H9 (cell line): ENCODE measurements around the gene VAV2. TPM values are rescaled to one million over a fixed set of nuclear protein-coding genes. Genes with fewer than 3 reads are reported as not detected.

Experiments used
- DNase-seq: peaks from one replicate; pipeline ENCODE4 v3.0.0-alpha.2; 2017
- H2AFZ ChIP-seq: one replicate; pipeline ENCODE4 v1.6.1; 2013; ENCODE audit warnings: mild to moderate bottlenecking, low read length, control low read depth, moderate library complexity
- H2AK5ac ChIP-seq: 2 replicates; pipeline ENCODE4 v1.6.1; 2013; ENCODE audit warnings: low read length, control low read depth, mixed read lengths; ENCODE audit not compliant: insufficient read length
- H2BK120ac ChIP-seq: one replicate; pipeline ENCODE4 v1.6.1; 2013; ENCODE audit warnings: low read depth, mild to moderate bottlenecking, low read length, control low read depth, inconsistent platforms; ENCODE audit not compliant: poor library complexity, severe bottlenecking
- H2BK12ac ChIP-seq: 2 replicates; pipeline ENCODE4 v1.6.1; 2013; ENCODE audit warnings: low read length, control low read depth, mixed read lengths, low read depth; ENCODE audit not compliant: insufficient read length
- H2BK15ac ChIP-seq: 2 replicates; pipeline ENCODE4 v1.6.1; 2013; ENCODE audit warnings: low read depth, low read length, control low read depth
- H2BK20ac ChIP-seq: one replicate; pipeline ENCODE4 v1.6.1; 2013; ENCODE audit warnings: low read depth, mild to moderate bottlenecking, low read length, control low read depth, inconsistent platforms; ENCODE audit not compliant: poor library complexity, severe bottlenecking
- H2BK5ac ChIP-seq: 2 replicates; pipeline ENCODE4 v1.6.1; 2013; ENCODE audit warnings: low read length, control low read depth, mixed read lengths; ENCODE audit not compliant: insufficient read length
- H3K14ac ChIP-seq: 2 replicates; pipeline ENCODE4 v1.6.1; 2013; ENCODE audit warnings: low read length, control low read depth; ENCODE audit not compliant: insufficient read depth
- H3K18ac ChIP-seq: 2 replicates; pipeline ENCODE4 v1.6.1; 2013; ENCODE audit warnings: low read depth, mild to moderate bottlenecking, mixed read lengths, low read length, control low read depth; ENCODE audit not compliant: insufficient read length
- H3K23ac ChIP-seq: 2 replicates; pipeline ENCODE4 v1.6.1; 2013; ENCODE audit warnings: low read length, control low read depth, mixed read lengths, low read depth; ENCODE audit not compliant: insufficient read length
- H3K23me2 ChIP-seq: 2 replicates; pipeline ENCODE4 v1.6.1; 2013; ENCODE audit warnings: low read depth, mild to moderate bottlenecking, mixed read lengths, low read length, control low read depth; ENCODE audit not compliant: insufficient read length, poor library complexity, severe bottlenecking
- H3K27ac ChIP-seq: 2 replicates; pipeline ENCODE4 v1.5.1; 2013; ENCODE audit warnings: low read length, control low read depth, mixed read lengths, low read depth; ENCODE audit not compliant: insufficient read length
- H3K27me3 ChIP-seq: 2 replicates; pipeline ENCODE4 v1.6.1; 2013; ENCODE audit warnings: low read length, control low read depth, inconsistent platforms; ENCODE audit not compliant: insufficient read depth
- H3K4ac ChIP-seq: 2 replicates; pipeline ENCODE4 v1.6.1; 2013; ENCODE audit warnings: low read depth, mild to moderate bottlenecking, control low read depth, inconsistent platforms, low read length, moderate library complexity
- H3K4me1 ChIP-seq: 2 replicates; pipeline ENCODE4 v1.6.1; 2013; ENCODE audit warnings: low read length, control low read depth, inconsistent platforms; ENCODE audit not compliant: insufficient read depth
- H3K4me2 ChIP-seq: 2 replicates; pipeline ENCODE4 v1.6.1; 2013; ENCODE audit warnings: low read length, control low read depth, mixed read lengths; ENCODE audit not compliant: insufficient read length, insufficient read depth
- H3K56ac ChIP-seq: 2 replicates; pipeline ENCODE4 v1.6.1; 2013; ENCODE audit warnings: low read depth, mild to moderate bottlenecking, mixed read lengths, low read length, control low read depth; ENCODE audit not compliant: insufficient read length
- H3K79me1 ChIP-seq: 2 replicates; pipeline ENCODE4 v1.6.1; 2013; ENCODE audit warnings: low read depth, mild to moderate bottlenecking, moderate library complexity, low read length, control low read depth, inconsistent platforms; ENCODE audit not compliant: insufficient read depth, poor library complexity, severe bottlenecking
- H3K79me2 ChIP-seq: 2 replicates; pipeline ENCODE4 v1.6.1; 2013; ENCODE audit warnings: low read length, control low read depth, inconsistent platforms; ENCODE audit not compliant: insufficient read depth
- H3K9ac ChIP-seq: 2 replicates; pipeline ENCODE4 v1.6.1; 2013; ENCODE audit warnings: low read length, control low read depth, mixed read lengths; ENCODE audit not compliant: insufficient read length; ENCODE audit errors: extremely low read depth
- H3K9me3 ChIP-seq: one replicate; pipeline ENCODE4 v1.6.1; 2013; ENCODE audit warnings: low read depth, low read length, inconsistent platforms; ENCODE audit not compliant: control insufficient read depth
- H3T11ph ChIP-seq: one replicate; pipeline ENCODE4 v1.6.1; 2013; ENCODE audit warnings: mild to moderate bottlenecking, low read length, control low read depth, inconsistent platforms
- H4K20me1 ChIP-seq: one replicate; pipeline ENCODE4 v1.6.1; 2013; ENCODE audit not compliant: control insufficient read depth, insufficient read length, insufficient read depth
- H4K5ac ChIP-seq: 2 replicates; pipeline ENCODE4 v1.6.1; 2013; ENCODE audit warnings: low read depth, mild to moderate bottlenecking, mixed read lengths, low read length, control low read depth; ENCODE audit not compliant: insufficient read length
- H4K8ac ChIP-seq: replicated peaks from 2 replicates; pipeline ENCODE4 v1.6.1; 2013; ENCODE audit warnings: low read length, control low read depth, mixed read lengths, low read depth; ENCODE audit not compliant: insufficient read length
- H4K91ac ChIP-seq: 2 replicates; pipeline ENCODE4 v1.6.1; 2013; ENCODE audit warnings: low read depth, mild to moderate bottlenecking, moderate library complexity, mixed read lengths, low read length, control low read depth; ENCODE audit not compliant: insufficient read length
- H3K27ac Mint-ChIP-seq, 3 experiments: 2 replicates in 2 of 3; 3 replicates in 1 of 3; pipeline ENCODE4 v1.8.0; 2020 to 2021; ENCODE audit warnings: mixed read lengths in 3 of 3, mild to moderate bottlenecking in 1 of 3, moderate library complexity in 1 of 3
- H3K27me3 Mint-ChIP-seq: 2 replicates; pipeline ENCODE4 v1.8.0; 2021; ENCODE audit warnings: low read depth, mild to moderate bottlenecking, moderate library complexity, mixed read lengths
- H3K36me3 Mint-ChIP-seq, 3 experiments: 2 replicates in 2 of 3; 3 replicates in 1 of 3; pipeline ENCODE4 v1.8.0; 2020 to 2021; ENCODE audit warnings: low read depth in 3 of 3, mixed read lengths in 3 of 3; ENCODE audit not compliant: insufficient read depth in 1 of 3
- H3K4me1 Mint-ChIP-seq, 2 experiments: 2 replicates each; pipeline ENCODE4 v1.8.0; 2020; ENCODE audit warnings: mixed read lengths in 2 of 2
- H3K4me3 Mint-ChIP-seq, 2 experiments: 2 replicates in 1 of 2; 3 replicates in 1 of 2; pipeline ENCODE4 v1.8.0; 2020 to 2021; ENCODE audit warnings: mild to moderate bottlenecking in 2 of 2, mixed read lengths in 2 of 2, moderate library complexity in 1 of 2
- H3K9me3 Mint-ChIP-seq, 2 experiments: 2 replicates in 1 of 2; 3 replicates in 1 of 2; pipeline ENCODE4 v1.8.0; 2020; ENCODE audit warnings: mild to moderate bottlenecking in 2 of 2, mixed read lengths in 2 of 2, moderate library complexity in 1 of 2
- CTCF ChIP-seq: fragments of 200-600 bp; sonication (generic); conservative IDR thresholded peaks from 3 replicates; pipeline ENCODE4 v1.8.0; 2021; ENCODE audit warnings: antibody characterized with exemption, mild to moderate bottlenecking
- WGBS: extraction: QIAGEN DNeasy Blood & Tissue Kit; methylation state at CpG from one replicate; pipeline ENCODE4 v1.1.7; 2013; ENCODE audit warnings: missing lambda C conversion rate, low lambda C conversion rate, mixed read lengths; ENCODE audit not compliant: insufficient read length; ENCODE audit errors: extremely low coverage; 5-methylcytosine and 5-hydroxymethylcytosine counted together
- total RNA-seq: library from RNA; stranded (reverse); gene quantifications from 2 replicates; pipeline ENCODE4 v1.2.1, GENCODE V29; 2021

Gene VAV2
- total RNA-seq, 1 experiment from 2014 or later: 58.7 TPM

GRCh38 chr9:133803028-133803585, 189.0 kb downstream of the VAV2 start:
- Histone ChIP-seq H4K91ac (no peak overlapping the region), H2BK5ac (no peak overlapping the region), H3K18ac (no peak overlapping the region), H3K23me2 (no peaks in the 10 kb centered on the region), H3K4me1 (no peaks in the 10 kb centered on the region), H2BK20ac (no peak overlapping the region), H3K14ac (no peak overlapping the region), H3K9me3 (no peaks in the 10 kb centered on the region), H3K79me2 (no peaks in the 10 kb centered on the region), H3K9ac (no peak overlapping the region), H3K4ac (no peak overlapping the region), H3K27ac (no peak overlapping the region), H2BK12ac (no peak overlapping the region), H2AFZ (no peak overlapping the region), H3K56ac (no peak overlapping the region), H3K79me1 (no peaks in the 10 kb centered on the region), H3T11ph (no peak overlapping the region), H2BK120ac (no peak overlapping the region), H4K20me1 (no peaks in the 10 kb centered on the region), H4K5ac (no peak overlapping the region), H2AK5ac (no peak overlapping the region), H3K27me3 (no peaks in the 10 kb centered on the region), H3K4me2 (no peak overlapping the region), H2BK15ac (no peak overlapping the region), H3K23ac (no peak overlapping the region), H4K8ac (no peak overlapping the region)
- H3K27me3 Mint-ChIP-seq: no peaks in the 10 kb centered on the region
- no CpG with 5 or more reads among the region's 21 CpGs for WGBS
- peaks cover 0 to 26% (median 2%) of the 10 kb centered on the region in 3 experiments; a peak in 4 of 7 replicates for H3K36me3 Mint-ChIP-seq
- H3K27ac Mint-ChIP-seq: peak overlapping the region in 2 of 3 experiments; percentile 40; a peak in 2 of 7 replicates
- H3K9me3 Mint-ChIP-seq: no peaks in the 10 kb centered on the region
- H3K4me1 Mint-ChIP-seq: peaks cover 3 to 18% of the 10 kb centered on the region in 2 experiments; a peak in 3 of 4 replicates
- no peak for DNase-seq
- TF ChIP-seq CTCF: no peak
- H3K4me3 Mint-ChIP-seq: no peak overlapping the region
